VCaP (cell line): ENCODE data around the gene GIPC1.

Experiments used
- H3K27ac ChIP-seq: fragments of 450-650 bp; 2 replicates; pipeline ENCODE4 v1.5.1; 2017
- CTCF ChIP-seq: fragments of 450-650 bp; conservative IDR thresholded peaks from 2 replicates; pipeline ENCODE4 v1.5.1; 2017; ENCODE audit warnings: mild to moderate bottlenecking, moderate library complexity

Gene GIPC1

GRCh38 chr19:14450876-14451275, 45.1 kb downstream of the GIPC1 start:
- no peak for TF ChIP-seq CTCF
- no peak overlapping the region for H3K27ac ChIP-seq

GRCh38 chr19:14450168-14450874, 45.6 kb downstream of the GIPC1 start:
- H3K27ac ChIP-seq: no peak overlapping the region
- TF ChIP-seq CTCF: no peak

DNA sequence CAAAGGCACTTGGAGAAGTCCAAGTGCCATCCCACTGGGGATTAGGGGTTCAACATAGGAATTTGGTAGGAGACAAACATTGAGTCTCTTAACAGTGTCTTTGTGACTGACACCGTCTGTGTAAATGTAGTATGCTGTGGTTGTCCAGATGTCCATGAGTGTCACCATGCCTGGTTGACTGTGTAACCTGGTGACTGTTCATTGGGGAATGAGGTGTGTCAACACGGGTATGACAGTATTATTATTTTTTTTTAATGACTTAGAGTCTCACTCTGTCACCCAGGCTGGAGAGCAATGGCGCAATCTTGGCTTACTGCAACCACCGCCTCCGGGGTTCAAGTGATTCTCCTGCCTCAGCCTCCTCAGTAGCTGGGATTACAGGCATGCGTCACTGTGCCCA, 46.6 kb downstream of the GIPC1 start:
- no peak overlapping the region for H3K27ac ChIP-seq
- TF ChIP-seq CTCF: no peak

DNA sequence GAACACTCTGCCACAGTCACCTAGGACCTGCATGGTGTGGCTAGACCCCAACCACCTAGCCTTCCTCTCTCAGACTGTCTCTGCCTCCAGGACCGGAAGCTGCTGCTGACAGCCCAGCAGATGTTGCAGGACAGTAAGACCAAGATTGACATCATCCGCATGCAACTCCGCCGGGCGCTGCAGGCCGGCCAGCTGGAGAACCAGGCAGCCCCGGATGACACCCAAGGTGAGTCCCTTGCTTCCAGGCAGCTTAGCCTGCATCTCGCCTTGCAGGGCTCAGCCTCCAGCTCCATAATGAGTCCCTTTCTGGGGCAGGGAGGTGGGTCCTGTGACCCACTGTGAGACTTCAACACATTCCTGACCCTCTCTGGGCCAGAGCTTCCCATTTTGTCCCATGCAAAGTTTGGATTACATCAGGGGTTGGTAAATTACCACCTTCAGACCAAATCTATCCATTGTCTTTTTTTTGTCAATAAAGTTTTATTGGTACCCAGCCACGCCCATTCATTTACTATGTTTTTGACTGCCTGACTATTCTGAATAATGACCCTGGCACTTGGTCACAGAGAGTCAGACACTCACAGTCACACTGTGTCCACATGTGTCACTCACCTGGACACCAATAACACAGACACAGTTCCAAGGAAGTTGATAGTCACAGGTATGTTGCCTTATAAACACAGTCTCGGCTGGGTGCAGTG, 49.4 kb downstream of the GIPC1 start:
- TF ChIP-seq CTCF: no peak
- H3K27ac ChIP-seq: no peak overlapping the region

GRCh38 chr19:14443632-14444216, 52.2 kb downstream of the GIPC1 start:
- H3K27ac ChIP-seq: no peak overlapping the region
- TF ChIP-seq CTCF: no peak

GRCh38 chr19:14442891-14443631, 52.9 kb downstream of the GIPC1 start:
- no peak for TF ChIP-seq CTCF
- H3K27ac ChIP-seq: no peak overlapping the region
